Activated CD4-positive, CD25-positive, alpha-beta regulatory T cell treated with anti-CD3 and anti-CD28 coated beads, Interleukin-2, amount 50 U/mL, for 72 hours (primary cell): ENCODE data around the gene GNAT3.

ENCODE experiments used
- DNase-seq: peaks from one replicate; pipeline ENCODE4 v3.0.0; 2021

The GNAT3 gene

DNA sequence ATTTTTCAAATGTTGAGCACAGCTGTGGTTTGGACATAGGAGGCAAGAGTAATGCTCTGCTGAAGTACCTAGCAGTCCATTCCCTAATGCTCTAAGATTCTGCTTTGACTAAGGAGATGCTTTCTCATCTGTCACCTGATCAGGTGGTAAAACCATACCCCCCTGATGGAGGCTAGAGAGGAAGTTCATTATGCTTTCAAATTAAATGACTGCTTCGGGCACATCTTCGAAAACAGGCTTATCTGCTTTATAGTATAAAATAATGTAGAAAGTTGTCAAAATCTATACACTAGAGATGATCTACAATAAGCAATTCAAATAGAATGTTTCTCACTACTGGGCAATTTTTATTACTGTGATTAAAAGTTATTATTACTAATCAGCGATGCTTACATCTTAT, at the start of gene GNAT3:
Gene GNAT3 (minus strand): TSS at position 101 of the 400 bp plus-strand sequence. CDS start 138 bp downstream, outside the sequence.
- DNase-seq = no peak

DNA sequence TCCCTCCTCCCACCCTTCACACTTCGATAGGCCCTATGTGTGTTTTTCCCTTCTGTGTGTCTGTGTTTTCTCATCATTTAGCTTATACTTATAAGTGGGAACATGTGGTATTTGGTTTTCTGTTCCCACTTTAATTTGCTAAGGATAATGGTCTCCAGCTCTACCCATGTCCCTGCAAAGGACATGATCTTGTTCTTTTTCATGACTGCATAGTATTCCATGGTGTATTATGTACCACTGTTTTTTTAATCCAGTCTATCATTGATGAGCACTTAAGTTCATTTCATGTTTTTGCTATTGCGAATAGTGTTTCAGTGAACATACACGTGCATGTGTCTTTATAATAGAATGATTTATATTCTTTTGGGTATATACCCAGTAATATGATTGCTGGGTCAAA, 46.3 kb upstream of the GNAT3 start:
- DNase-seq = no peak

DNA sequence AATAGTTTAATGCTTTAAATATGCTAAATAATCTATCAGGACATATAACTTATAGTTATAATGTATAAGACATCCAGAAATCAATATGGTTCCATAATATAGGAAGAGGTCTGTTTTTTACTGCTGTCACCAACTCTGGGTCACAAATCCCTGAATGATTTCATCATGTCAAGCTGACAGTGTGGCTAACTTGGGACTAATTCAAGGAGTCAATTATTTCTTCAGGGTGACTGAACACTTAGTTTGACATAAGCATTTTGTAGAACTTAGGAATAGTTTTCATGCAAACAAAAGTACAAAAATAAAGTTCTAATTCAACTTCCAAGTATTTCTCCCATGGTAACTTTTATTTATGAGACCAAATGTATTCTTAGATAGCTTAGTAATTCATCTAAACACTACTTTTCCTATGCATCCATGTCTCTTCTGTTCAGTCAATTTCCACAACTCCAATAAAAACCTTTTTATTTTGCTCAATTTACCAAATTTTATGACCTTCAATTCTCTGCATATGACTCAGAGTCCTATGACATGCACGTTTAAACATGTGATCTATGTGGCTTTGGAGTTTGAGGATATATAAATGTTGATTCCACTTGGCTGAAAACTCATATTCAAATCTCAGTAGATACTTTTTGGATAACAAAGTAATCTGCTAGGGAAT, 40.3 kb upstream of the GNAT3 start:
- no peak for DNase-seq

- DNase-seq = no peak
Observed at GRCh38 chr7:80550005-80550404, 38.1 kb upstream of the GNAT3 start.

- no peak for DNase-seq
Observed at GRCh38 chr7:80548840-80549530, 37.1 kb upstream of the GNAT3 start.

- DNase-seq = no peak
Observed at GRCh38 chr7:80542398-80542797, 30.5 kb upstream of the GNAT3 start.

DNA sequence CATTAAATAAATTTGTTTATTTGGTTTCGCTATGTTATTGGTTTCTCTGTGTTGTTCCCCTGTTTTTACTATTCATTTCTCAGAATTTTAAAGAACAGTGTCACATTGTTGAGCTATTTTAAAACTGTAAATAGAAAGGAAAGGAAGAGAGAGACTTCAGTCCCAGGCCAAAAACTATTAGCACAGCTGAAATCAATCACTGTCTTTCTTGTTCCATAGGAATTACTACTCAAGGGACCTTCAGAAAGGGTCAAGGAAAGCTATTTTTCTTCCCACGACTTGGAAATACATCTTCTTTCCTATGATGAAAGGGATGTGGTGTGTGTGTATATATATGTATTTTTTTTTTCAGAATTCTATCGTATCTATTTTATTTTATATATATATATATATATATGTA, 29.0 kb upstream of the GNAT3 start:
- no peak for DNase-seq

DNA sequence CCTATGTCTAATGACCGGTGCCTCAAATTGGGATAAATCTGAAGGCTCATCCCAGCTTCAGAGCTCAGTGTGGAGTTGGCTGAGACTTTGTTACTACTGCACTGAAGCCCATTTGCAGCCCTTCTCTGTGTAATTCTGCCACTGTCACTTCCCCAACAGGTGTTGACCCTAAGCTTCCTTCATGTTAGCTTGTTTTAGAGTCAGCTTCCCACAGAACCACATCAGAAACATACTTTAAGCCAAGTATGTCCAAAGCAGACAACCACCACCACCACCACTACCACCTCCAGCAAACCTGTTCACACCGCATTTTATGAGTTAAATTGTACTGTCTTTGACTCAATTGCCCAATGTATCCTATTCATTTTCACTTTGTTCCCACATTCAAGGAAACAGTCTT, 25.2 kb upstream of the GNAT3 start:
- no peak for DNase-seq

DNA sequence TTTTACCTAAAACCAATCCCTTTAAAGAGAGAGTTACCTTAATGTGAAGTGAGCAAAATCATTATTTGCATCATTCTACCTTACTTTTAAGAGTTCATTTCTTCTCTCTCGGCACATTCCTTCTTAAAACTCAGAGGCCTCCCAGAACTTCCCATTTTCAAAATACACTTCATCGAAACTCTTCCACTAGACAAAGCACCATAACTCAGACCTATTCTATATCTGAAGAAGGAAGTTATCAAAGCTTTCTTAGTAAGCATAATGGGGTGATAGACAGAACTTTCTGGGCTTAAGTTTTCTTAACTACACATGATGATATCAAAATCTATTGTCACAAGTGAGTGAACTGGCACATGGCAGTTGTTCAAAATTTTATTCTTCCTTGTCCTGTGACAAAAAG, 24.6 kb upstream of the GNAT3 start:
- DNase-seq = no peak

- no peak for DNase-seq
Observed at GRCh38 chr7:80533287-80533686, 21.4 kb upstream of the GNAT3 start.

GRCh38 chr7:80532153-80532552, 20.3 kb upstream of the GNAT3 start:
- no peak for DNase-seq

- DNase-seq = no peak
Observed at GRCh38 chr7:80530136-80530535, 18.3 kb upstream of the GNAT3 start.

GRCh38 chr7:80529362-80529761, 17.5 kb upstream of the GNAT3 start:
- no peak for DNase-seq

- DNase-seq = no peak
Observed at GRCh38 chr7:80528689-80529088, 16.8 kb upstream of the GNAT3 start.

GRCh38 chr7:80526472-80526871, 14.6 kb upstream of the GNAT3 start:
- DNase-seq = no peak

DNA sequence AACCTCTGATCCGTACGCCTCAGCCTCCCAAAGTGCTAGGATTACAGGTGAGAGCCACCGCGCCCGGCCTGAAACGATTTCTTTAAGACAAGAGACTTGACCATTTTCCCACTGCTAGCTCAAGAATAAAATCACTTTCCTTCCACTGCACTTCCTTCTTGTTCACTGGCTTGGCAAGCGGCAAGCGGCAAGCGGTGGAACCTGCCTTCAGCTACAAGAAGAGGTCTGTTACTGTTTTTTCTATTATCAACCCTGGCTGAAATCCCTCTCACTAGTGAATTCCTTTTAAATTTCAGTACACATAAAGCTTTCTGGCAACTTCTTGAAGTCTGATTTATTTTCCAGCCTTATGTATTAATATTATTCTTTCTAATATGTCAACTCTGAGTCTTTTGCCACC, 12.8 kb upstream of the GNAT3 start:
- DNase-seq = no peak

GRCh38 chr7:80521809-80522208, 9.9 kb upstream of the GNAT3 start:
- DNase-seq = no peak

GRCh38 chr7:80520199-80520598, 8.3 kb upstream of the GNAT3 start:
- DNase-seq = no peak

DNA sequence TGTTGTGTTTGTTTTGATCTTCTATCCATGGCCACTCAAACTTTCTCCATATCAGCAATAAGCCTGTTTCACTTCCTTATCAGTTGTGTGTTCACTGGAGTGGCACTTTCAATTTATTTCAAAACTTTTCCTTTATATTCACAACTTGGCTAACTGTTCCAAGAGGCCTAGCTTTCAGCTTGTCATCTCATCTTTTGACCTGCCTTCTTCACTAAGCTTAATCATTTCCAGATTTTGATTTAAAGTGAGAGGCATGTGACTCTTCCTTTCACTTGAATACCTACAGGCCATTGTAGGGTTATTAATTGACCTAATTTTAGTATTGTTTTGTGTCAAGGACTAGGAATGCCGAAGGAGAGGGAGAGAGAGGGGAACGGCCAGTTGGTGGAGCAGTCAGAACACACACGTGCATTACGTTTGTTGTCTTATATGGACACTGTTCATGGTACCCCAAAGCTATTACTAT, 5.5 kb upstream of the GNAT3 start:
- DNase-seq = no peak

DNA sequence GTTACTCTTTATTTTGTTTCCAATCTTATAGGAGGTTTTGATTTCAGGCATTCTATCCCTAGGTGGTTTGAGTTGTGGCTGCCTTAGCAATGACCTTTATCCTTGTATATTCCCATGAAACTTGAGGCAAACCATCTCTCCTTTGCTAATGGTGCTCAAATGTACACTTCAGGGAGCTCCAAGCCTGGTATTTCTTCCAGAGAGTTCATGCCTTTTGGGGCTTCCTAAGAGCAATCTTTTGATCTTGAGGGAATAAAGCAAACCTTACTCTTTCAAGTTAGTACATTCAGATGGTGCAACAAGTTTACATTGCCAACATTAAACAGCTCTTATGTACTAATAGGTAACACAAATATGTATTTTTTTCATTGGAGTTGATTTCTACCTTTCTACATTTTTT, 3.4 kb upstream of the GNAT3 start:
- DNase-seq = no peak

DNA sequence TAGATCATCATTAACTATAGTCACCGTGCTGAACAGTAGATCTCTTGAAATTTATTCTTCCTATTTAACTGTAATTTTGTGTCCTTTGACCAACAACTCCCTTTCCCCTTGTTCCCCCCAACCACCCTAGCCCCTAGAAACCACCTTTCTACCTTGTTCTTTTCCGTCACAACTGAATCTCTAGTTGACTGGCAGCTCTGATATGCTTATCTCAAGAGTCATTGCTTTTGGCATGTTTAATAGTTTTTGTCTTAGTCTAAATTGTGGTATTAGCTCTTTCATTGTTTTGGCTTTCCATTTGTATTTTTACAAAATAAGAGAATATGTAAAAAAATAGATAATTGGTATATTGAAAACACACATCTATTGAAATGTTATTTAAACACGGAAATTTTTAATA, 1.8 kb downstream of the GNAT3 start:
- no peak for DNase-seq

GRCh38 chr7:80508440-80508839, 3.4 kb downstream of the GNAT3 start:
- no peak for DNase-seq

DNA sequence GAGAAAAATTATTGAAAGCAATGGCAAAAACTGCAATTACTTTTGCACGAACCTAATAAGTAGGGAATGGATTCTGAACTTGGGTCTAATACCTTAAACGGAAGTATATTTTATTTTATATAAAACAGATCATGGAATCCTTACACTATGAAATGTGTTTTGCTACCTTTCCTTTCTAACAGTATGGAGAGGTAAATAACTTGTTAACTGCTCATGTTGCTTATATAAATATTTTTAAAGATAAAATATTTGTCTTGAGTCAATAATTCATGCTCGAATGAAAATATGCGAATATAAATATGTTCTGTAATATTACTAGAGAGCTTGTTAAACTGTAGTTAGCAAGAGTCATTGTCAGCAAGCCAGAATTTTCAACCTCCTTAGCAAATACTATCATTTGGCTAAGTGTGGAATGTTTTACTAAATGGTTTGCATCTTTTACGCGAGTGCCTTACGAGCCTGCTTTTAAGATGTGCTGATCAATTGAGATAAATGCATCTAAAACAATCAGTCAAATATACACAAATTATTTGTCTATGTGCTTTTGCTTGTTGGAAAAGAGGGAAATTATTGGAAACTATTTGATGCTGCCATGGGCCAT, 5.9 kb downstream of the GNAT3 start:
- DNase-seq = no peak

DNA sequence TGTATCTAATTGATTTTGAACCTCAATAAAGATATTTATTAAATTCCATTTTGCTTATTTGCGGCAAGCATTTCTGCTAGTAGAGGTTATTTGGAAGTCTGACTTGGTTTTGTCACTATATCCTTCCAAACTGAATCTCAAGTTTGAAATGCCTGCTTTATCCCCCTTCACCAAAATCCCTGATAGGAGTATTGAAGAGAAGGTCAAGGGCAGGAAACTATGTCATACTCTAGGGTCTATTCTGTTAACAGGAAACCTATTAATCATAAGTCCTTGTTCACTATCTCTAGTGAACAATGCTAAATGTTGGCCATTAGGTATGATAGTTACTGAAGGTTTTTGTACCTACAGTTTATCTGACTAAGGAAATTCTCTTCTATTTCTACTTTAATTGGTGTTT, 11.5 kb downstream of the GNAT3 start:
- DNase-seq = no peak
